Activated CD8-positive, alpha-beta memory T cell treated with anti-CD3 and anti-CD28 coated beads, Interleukin-2, amount 50 U/mL, for 48 hours (primary cell): ENCODE data around the gene PPP1R13L.

Source experiments
- DNase-seq: peaks from one replicate; pipeline ENCODE4 v3.0.0-alpha.2; 2020

The PPP1R13L gene

DNA sequence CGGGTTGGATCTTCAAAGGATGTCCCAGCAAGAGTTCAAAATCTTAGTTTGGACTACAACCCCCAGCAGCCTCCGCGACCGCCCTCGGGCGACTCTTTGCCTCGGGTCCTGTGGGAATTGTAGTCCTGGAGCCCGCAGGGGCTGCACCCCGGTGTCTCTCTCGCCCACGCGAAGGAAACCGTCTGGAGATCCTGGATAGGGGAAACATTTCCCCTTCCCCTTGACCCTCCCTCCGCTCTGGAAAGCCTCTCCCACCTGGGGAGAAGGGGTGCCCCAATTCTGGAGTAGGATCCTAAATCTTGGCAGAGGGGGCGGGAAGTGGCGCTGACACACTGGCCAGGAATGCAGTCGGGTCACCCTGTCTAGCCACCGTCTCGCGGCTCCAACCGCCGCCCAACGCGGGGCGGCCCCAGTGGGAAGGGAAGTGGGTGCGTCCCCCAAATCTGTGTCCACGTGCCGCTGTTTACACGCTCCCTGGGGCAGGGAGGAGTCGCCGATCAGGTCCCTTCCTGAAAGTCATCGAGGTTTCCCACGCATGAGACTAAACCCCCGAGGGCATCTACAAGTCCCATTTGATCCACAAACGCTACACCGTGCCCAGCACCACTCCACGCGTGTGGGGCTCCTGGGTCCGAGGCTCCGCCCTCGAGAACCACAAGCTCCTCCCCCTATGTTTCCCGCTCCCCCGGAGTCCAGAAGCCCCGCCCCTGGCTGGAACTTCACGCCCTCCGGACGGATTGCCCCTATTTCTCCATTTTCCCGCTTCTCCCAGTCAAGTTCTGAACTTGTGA, 761 bp upstream of the PPP1R13L start:
- peak; percentile 88 for DNase-seq

DNA sequence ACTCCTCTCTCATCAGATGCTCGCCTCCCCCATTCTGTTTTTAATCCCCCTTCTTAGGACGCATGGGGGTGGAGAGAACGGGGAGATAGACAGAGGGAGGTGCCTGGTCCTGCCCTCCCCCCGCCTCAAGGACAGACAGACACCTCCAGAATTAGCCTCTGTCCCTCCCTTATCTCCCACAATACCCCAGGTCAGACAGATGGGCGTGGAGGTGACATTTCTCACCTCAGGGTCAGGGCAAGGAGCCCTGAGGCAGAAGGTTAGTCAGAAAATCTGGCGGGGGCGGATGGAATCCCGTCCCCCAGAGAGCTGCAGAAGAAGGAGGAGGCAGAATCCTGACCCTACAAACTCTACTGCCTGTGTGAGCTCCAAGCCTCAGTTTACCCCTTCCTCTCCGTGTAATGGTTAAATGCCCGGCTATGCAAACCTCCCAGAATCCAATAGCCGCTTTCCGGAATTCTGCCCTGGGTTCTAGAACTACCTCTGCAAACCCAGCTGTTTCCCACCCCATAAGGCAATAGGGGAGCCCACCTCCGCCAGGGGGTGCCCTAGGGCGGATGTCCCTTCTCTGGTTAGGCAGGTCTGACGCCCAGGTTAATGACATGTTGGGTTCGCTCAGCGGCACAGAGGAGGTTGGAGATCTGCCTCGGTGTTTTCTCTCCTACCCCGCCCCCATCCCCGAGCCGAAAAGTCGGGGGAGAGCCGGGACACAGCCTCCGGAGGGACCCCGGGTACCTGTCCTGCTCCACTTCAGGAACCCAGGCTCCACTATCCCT, 900 bp downstream of the PPP1R13L start:
- peak; percentile 89 for DNase-seq

DNA sequence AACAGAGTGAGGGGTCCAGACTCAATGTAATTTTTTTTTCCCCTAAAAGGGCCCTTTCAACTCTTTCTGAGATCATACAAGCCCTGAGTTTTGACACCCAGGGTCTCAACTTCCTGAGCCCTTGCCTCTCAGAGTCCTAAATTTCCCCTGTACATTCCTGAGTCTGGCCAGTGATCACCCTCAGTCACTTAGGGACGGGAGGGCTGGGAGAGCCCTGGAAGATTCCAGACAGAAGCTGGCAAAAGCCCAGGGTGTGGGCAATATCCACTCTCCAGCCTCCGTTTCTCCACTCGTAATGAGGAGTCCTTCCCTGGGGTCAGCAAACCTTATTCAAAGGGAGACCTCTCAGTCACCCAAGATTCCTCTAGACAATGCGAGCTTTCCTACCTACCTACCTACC, 1.6 kb downstream of the PPP1R13L start:
- no peak for DNase-seq

DNA sequence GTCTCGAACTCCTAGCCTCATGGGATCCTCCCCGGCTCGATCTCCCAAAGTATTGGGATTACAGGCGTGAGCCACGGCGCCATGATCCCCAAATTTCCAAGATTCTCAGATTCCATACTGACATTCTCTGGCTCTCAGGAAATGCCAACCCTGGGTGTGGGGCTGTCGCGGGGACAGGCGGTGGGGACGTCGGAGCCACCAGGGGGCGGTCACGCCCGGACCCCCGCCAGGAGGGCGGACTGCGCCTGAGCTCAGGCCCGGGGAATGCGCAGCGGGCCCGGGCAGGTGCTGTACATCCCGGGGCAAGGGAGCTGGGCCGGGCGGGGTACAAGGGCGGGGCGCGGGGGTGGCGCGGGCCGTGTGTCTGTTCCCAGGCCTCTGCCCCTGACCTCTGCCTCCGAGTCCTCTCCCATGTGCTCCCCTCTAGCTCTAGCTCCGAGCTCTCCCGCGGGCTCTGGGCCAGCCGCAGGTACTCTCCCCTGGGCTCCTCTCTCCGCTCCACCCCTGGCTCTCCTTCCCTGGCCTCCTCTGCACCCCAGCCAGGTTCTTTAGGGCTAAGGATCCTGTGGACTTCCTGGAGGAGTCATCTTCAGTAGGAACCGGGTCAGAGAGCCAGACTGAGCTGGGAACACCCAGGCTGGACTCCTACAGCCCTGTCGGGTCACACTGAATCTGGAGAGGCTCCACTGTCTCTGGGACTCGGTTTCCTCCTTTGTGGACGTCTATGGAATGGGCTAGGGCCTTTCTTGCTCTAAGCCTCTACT, 2.4 kb downstream of the PPP1R13L start:
- peak; percentile 74 for DNase-seq

DNA sequence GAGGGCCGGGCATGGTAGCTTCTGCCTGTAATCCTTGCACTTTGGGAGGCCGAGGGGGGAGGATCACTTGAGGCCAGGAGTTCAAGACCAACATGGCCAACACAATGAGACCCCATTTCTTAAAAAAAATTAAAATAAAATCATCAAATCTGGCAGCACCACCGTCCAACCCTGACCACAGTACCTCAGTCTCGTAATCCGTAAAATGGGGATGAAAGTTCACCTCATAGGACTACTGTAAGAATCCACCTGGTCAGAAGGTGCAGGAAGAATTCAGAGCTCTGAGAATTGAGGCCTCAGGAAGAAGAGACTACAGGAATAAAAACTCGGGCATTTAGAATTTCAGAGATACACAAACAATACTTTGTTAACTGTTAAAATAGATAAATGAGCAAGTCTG, 3.1 kb downstream of the PPP1R13L start:
- DNase-seq, result no peak

DNA sequence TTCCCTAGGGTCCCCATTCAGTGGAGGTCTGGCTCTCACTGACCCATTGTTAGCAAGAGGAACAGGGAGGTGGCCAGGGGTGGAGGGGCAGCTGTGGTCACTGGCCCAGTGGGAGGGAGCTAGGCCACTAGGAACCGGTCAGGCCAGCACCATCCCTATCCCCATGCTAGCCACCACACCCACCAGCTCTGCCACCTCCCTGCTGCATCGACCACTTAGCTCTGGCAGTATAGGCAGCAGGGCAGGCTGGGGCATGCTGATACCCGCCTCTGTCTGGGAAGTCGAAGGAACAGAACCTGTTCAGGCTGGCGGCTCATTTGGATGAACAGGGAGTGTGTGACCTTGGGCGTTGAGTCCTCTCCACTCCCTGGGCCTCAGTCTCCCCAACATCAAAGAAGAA, 4.7 kb downstream of the PPP1R13L start:
- DNase-seq, result no peak

DNA sequence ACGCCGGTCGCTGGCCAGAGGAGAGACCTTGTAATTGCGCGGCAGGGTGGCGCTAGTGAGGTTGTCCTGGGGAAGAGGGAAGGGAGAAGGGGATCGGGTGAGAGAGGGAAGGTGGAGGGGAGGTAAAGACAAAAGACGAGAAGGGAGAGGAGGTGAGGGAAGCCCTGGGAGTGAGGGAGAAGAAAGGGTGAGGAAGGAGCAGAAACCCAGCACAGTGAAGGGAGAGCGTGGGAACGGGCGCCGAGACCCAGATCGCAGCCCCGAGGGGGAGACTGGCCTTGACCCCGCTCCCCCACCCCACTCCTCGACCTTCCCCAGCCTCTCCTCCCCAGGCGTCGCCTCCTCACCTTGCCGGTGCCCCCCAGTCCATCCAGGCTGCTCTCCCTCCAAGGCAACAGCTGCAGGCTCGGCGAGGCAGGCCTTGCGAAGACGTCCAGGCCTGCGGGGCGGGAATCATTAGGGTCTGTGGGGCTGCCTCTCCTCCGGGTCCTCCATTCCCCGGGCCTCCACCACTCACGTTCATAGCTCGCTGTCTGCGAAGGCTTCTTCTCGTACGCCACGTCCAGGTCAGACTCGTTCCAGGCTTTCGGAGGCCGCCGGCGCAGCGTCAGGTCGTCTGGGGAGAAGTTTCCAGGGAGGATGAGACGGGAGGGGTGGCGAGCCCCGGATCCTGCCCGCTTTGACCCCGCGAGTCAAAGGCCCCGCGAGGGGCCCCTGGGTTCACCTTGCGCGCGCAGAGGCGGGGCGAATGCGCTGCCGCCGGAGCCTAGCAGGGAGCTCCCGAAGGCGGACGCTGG, 8.8 kb downstream of the PPP1R13L start:
- DNase-seq, result no peak

DNA sequence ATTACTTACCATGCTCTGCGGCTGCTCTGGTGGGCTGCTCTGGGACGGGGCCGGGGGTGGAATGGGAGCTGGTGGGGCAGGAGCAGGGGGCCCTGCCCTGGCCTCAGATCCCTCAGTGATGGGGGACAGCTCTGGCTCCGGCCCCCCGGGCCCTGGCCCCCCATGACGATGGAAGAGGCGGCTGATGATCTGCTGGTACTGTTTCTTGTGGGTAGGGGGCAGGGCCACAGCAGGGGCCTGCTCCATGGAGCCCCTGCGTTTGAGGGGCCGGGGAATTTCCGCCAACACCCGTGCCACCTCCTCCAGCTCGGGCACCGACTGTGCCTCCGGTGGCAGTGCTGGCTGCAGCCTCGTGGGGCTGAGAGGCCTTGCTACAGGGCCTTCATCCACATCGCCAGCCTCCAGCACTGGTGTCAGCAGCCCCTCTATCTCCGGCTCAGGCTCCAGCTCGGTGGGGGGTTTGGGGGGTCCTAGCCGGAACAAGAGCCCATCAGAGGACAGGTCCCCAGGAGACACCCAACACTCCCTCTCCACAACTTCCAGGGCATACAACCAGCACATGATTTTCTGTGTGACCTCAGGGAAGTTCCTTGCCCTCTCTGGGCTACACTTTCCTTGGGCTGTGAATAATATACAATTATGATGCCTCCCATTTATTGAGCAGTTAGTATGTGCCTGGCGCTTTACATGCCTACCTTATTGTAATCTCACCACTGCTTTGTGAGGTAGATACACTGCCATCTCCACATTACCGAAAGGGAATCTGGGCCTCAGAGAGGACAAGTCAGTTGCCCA, 12.8 kb downstream of the PPP1R13L start:
- DNase-seq, result no peak

DNA sequence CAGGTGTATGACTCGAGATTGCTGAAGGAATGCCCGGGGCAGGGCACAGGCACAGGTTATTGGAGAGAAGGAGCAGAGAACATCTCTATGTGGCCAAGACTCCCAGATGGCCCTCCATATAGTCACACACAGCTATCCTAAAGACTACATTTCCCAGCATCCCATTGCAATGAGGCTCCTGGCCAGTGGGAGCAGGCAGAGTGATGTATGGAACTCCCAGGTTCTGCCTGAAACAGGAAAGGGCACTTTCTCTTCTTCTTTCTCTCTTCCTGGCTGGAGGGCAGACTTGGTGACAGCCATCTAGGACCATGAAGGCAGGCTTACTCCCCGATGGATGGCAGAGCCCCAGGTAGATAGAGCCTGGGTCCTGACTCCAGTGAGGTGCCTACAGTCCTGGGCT, 13.5 kb downstream of the PPP1R13L start:
- DNase-seq, result no peak

DNA sequence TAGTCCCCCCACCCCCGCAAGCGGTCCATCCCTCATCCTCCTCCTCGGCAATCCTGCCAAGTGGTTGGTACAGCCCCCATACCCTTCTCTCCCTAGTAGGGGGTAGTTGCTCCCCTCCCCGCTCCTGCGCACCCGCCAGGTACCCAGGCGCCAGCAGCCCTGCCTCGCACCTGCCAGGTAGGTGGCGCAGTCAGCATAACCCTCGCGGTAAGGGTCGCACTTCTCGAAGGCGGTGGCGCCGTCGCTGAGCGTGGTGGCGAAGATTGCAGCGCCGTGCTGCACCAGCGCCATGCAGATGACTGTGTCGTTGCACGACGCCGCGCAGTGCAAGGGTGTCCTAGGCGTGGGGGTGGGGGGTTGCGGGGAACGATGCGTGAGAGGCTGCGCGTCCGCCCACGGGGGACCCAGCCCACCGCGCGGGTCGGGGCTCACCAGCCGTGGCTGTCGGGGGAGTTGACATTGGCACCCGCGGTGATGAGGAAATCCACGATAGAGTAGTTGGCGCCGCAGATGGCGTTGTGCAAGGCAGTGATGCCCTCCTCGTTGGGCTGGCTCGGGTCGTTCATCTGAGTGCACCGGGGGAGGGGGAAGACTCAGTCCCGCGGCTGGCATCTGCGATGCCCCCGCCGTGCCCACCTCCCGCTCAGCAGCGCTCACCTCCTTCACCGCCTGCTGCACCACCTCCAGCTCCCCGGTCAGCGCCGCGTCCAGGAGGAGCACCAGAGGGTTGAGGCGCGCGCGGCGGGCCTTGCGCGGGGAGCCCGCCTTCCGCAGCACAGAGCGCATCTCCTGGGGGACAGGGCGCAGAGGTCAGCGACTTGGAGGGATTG, 19.3 kb downstream of the PPP1R13L start:
- DNase-seq, result no peak

DNA sequence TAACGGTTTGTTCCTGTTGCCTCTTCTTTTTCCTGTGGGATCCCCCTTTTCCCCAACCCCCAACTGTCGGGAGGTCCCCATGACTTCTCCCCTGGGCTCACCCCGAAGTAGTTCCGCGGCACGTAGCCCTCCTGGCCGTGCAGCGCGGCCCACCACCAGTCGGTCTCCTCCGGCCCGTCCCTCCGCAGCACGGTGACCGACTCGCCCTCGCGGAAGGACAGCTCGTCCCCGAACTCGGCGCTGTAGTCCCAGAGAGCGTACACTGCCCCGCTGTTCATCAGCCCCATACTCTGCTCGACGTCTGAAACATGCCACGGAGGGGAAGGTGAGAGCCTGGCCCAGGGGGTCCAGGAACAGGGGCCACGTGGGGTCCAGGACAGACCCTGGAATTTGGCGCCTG, 22.4 kb downstream of the PPP1R13L start:
- DNase-seq, result no peak

DNA sequence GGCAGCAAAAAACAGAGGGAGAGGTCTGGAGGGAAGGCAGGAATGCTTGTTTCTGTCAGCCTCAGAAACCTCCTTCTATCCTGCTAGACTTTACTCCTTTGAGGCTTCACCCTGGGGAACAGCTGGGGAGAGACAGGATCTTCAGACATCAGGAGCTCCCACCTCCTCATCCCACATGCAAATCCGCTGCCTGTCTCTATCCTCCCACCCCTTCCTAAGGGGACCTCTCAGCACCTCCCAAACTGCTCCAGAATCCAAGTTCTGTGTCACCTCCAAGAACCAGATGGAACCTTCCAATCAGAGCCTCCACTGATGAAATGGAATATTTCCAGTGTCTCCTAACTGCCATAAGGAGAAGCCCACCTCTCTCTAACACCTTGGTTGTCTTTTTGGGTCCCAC, 24.8 kb downstream of the PPP1R13L start:
- DNase-seq, result no peak

DNA sequence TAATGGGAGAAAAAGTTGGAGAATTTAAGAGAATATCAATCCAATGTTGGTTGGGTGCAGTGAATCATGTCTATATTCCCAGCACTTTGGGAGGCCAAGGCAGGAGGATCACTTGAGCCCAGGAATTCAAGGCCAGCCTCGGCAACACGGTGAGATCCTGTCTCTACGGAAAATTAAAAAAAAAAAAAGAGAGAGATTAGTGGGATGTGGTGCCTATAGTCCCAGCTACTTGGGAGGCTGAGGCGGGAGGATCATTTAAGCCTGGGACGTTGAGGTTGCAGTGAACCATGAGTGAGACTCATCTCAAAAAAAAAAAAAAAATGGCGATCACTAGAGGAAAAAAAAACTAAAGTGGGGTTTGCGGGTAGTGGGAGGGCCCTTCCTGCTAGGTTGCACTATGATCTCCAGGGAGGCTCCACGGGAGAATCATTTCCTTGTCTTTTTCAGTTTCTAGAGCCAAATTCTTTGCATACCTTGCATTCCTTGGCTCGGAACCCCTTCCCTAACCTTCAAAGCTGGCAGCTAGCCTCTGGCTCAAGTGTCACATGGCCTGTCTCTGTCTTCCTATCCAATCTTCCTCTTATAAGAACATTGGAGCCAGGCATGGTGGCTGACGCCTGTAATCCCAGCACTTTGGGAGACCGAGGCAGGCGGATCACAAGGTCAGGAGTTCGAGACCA, 28.7 kb downstream of the PPP1R13L start:
- no peak for DNase-seq

DNA sequence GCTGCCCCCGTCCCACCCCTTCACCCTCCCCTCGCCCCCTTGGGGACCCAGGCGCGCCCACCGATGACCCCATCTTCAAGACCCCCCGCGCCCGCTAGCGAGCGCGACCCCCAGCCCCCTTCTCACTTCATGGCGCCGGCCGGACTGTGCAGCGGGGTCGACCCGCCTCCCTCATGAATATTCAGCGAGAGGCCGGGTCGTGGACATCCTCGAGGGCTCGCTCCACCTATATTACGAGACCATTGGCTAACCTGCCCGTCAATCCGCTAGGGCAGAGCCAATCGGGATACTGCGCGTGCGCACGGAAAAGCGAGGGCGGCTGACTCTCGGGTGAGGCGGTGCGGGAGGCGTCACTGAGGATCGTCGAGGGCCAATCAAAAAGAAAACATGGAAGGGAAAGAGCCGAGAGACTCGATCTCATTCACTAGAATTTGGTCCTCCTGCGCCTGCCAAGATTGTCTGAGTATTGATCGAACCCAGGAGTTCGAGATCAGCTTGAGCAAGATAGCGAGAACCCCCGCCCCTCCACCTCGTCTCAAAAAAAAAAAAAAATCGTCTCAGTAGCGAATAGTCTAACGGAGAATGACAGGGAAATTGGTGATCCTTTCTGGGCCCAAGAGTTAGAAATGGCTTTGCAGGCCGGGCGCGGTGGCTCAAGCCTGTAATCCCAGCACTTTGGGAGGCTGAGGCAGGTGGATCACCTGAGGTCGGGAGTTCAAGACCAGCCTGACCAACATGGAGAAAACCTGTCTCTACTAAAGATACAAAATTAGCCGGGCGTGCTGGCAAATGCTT, 34.3 kb downstream of the PPP1R13L start, which contains the start of gene ERCC2:
Gene ERCC2, minus strand, starts transcription at position 164 of the 795 bp plus-strand sequence. Its CDS starts 33 bp downstream, at position 131.
- DNase-seq, result peak; percentile 100

DNA sequence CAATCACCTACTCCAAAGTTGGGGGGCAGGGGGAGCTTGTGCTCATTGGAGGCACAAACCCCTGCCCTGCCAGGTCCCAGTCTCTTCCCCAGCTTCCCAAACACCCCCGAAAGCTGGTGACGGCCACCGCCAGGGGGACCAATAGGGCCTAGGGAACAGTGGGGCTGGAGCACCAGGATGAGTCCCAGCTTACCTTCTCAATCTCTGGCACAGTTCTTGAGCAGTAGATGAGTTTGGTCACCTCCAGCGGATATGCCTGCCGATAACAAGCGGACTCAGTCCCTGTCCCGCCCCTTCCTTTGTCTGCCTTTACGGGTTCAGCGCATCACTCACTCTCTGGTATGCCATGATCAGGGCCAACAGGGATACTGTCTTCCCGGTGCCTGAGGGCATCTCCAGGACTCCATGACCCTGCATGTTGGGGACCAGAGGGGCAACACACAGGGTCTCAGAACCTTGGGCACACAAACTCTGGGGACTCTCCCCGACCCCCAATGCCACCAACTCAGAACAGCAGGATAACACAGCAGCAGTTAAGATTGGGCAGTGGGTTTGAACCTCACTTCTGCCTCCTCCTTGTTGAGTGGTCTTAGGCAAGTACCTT, 36.0 kb downstream of the PPP1R13L start:
- DNase-seq, result no peak

DNA sequence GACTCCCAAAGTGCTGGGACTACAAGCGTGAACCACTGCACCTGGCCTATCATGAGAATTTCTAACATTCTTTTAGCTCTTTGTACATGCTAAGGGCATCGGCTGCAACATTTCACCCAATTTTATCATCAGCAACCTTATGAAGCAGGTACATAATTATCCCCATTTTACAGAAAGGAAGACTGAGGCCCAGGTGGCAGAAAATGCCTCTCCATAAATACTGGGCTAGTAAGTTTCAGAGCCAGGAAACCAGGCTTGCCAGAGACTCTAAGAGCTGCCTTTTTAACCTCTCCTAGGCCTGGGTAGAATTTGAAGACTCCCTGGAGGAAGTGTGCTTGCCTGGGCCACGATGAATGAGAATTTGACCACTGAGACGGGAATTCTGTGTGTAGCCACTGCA, 36.7 kb downstream of the PPP1R13L start:
- DNase-seq, result no peak

DNA sequence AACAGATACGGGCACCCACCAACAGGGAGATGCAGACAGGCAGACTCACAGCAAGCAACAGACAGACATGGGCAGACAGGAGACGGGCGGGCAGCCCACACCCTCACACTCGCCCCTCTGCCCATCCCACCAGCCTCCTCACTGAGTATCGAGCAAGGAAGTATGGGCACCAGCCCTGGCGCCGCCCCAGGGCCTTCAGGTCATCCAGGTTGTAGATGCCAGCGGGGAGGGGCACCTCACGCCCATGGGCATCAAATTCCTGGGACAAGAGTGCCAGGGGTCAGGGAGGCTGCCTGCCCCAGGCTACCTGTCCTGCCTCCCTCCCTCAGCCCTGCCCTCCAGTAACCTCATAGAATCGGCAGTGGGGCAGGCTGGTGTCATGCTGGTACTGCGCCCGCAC, 40.2 kb downstream of the PPP1R13L start:
- no peak for DNase-seq

DNA sequence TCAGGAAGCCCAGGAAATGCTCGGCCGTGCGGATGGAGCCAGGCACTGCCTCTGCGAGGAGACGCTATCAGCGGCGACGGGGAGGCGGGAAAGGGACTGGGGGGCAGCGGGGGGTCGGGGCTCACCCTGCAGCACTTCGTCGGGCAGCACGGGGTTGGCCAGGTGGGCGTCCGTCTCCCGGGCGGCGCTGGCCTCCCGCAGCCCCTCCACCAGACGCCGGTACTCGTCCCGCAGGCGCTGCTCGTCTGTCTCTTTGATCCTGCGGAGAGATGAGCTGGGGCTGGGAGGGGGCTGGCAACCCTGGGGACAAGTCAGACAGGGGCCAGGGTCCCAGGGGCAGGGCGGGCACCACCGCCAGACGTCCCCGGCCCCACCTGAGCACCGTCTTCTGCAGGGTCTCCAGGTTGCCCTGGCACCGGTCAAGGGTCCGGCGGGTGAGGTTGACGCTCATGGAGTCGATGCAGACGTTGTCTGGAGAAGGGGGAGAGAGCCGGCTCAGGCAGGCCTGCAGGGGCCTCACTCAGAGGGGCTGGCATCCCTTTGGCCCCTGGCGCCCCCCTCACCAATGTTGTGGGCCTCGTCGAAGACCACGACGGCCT, 40.9 kb downstream of the PPP1R13L start:
- DNase-seq, result no peak

DNA sequence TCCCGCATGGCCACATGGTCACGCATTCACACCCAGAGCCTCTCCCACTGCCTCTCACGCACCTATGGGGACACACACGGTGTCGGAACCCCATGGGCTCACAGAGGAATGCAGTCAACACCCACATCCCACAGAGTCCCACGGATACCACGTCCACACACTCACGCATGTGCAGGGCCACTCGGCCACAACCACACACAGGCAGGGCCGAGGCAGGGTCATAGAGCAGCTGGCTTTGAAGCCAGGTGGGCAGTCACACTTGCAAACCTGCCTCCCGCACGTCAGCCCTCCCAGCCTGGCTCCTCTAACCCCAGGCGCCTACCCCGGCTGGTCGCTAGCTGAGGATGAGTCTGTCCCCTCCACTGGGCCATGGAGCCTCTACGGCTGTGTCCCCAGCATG, 42.6 kb downstream of the PPP1R13L start:
- no peak for DNase-seq
